Measurements from ENCODE around the gene SKIL.

SKIL gene

GRCh38 chr3:170432416-170432815 lies 74.9 kb downstream of the SKIL start:
- DNase-seq (ENCODE audit: low read depth in 1 of 2, low spot score in 1 of 2), result no peak
- Histone ChIP-seq H3K27me3 (ENCODE audit: insufficient read depth, poor library complexity, severe bottlenecking) (peaks cover 4% of the 10 kb centered on the region), H3K27ac (replicated peaks) (no peak overlapping the region), H3K4me3 (replicated peaks; ENCODE audit: insufficient read depth, low read length) (no peak overlapping the region)
- TF ChIP-seq SPI1 (IDR thresholded peaks at IDR 0.05; ENCODE audit: borderline replicate concordance, low read depth), result no peak
- TF ChIP-seq REST (IDR thresholded peaks at IDR 0.05; ENCODE audit: insufficient replicate concordance, low read depth), result no peak
- no peak for TF ChIP-seq CTCF (IDR thresholded peaks at IDR 0.05; ENCODE audit: insufficient read depth, low read length)
- TF ChIP-seq GABPA (IDR thresholded peaks at IDR 0.05; ENCODE audit: low read depth), result no peak
- TF ChIP-seq POLR2AphosphoS5 (IDR thresholded peaks at IDR 0.05; ENCODE audit: low read depth), result no peak

- no peak for TF ChIP-seq REST (IDR thresholded peaks at IDR 0.05; ENCODE audit: insufficient replicate concordance, low read depth)
- no peak for TF ChIP-seq GABPA (IDR thresholded peaks at IDR 0.05; ENCODE audit: low read depth)
- no peak for TF ChIP-seq SPI1 (IDR thresholded peaks at IDR 0.05; ENCODE audit: borderline replicate concordance, low read depth)
- H3K27ac ChIP-seq (replicated peaks), result no peak overlapping the region
- H3K27me3 ChIP-seq (ENCODE audit: insufficient read depth, poor library complexity, severe bottlenecking), result peaks cover 4% of the 10 kb centered on the region
- no peak overlapping the region for H3K4me3 ChIP-seq (replicated peaks; ENCODE audit: insufficient read depth, low read length)
- no peak for DNase-seq (ENCODE audit: low read depth in 1 of 2, low spot score in 1 of 2)
Measured at GRCh38 chr3:170436697-170437096, 79.2 kb downstream of the SKIL start.

GRCh38 chr3:170437176-170437575 lies 79.7 kb downstream of the SKIL start:
- peaks cover 4% of the 10 kb centered on the region for H3K27me3 ChIP-seq (ENCODE audit: insufficient read depth, poor library complexity, severe bottlenecking)
- no peak overlapping the region for H3K4me3 ChIP-seq (replicated peaks; ENCODE audit: insufficient read depth, low read length)
- no peak for DNase-seq (ENCODE audit: low read depth in 1 of 2, low spot score in 1 of 2)
- no peak overlapping the region for H3K27ac ChIP-seq (replicated peaks)
- TF ChIP-seq GABPA (IDR thresholded peaks at IDR 0.05; ENCODE audit: low read depth), result no peak
- TF ChIP-seq SPI1 (IDR thresholded peaks at IDR 0.05; ENCODE audit: borderline replicate concordance, low read depth), result no peak
- TF ChIP-seq REST (IDR thresholded peaks at IDR 0.05; ENCODE audit: insufficient replicate concordance, low read depth), result no peak
- TF ChIP-seq CTCF (IDR thresholded peaks at IDR 0.05; ENCODE audit: insufficient read depth, low read length), result no peak
- no peak for TF ChIP-seq POLR2AphosphoS5 (IDR thresholded peaks at IDR 0.05; ENCODE audit: low read depth)

Measured in HL-60 (cell line).